GM18505 (cell line): ENCODE measurements around the gene SWAP70.

Source experiments
- ATAC-seq: cut with Tn5 transposase; IDR thresholded peaks from one replicate; pipeline ENCODE4 v1.9.1; 2021; ENCODE audit not compliant: unreplicated experiment
- POLR2A ChIP-seq: IDR thresholded peaks from 4 replicates; pipeline ENCODE4 v1.6.1; 2011; ENCODE audit warnings: borderline replicate concordance; ENCODE audit not compliant: insufficient read depth, insufficient read length; ENCODE audit errors: extremely low read depth

The SWAP70 gene

DNA sequence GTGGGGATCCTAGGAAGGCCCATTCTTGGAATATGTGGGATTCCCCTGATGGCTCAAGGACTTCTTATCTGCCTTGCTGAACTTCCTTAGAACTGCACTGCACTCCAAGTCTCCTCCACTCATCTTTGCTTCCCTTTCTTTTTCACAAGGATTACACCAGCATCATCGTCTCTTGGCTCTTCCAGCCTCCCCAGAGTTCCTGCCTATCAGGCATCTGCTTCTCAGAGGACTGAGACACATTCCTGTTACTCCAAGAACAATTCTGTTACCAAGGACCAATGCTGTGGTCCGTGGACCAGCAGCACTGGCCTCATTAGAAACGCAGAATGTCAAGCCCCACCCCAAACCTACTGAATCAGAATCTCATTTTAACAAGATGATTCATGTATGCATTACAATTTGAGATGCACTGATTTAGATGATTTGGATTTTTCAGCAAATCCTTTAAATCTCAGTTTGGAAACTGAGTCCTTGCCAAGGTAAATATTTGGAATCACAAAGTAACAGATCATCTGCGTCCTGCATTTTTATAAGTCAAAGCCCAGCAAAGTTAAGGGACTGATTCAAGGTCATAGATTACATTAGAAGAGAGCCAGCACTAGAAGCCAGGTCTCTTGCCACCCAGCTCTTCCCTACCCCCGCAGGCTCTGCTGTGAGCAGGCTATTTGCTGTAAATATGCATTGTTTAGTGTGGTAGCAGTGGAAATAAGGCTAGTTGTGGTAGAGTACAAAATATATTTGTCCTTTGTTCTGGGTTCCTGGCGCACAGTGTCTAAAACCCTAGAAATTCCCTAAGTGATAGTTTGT is 110.9 kb downstream of the SWAP70 start:
- ATAC-seq = no peak
- no peak for TF ChIP-seq POLR2A

DNA sequence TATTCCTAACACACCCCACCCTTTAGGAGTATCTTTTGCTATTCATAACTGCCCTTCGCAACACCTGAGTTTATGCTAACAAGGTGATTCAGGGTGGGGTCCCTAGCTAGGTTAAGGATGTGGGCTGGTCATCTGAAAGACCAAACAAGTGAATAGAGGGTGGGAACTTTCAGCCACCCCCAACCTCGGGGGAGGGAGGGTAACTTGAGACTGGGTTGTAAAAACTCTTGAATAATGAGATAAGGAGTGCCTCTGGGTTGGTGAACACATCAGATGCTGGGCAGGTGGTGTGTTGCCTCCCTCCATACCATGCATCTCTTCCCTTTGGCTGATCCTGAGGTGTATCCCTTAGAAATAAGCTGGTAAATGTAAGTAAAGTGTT is 111.5 kb downstream of the SWAP70 start:
- no peak for ATAC-seq
- no peak for TF ChIP-seq POLR2A

DNA sequence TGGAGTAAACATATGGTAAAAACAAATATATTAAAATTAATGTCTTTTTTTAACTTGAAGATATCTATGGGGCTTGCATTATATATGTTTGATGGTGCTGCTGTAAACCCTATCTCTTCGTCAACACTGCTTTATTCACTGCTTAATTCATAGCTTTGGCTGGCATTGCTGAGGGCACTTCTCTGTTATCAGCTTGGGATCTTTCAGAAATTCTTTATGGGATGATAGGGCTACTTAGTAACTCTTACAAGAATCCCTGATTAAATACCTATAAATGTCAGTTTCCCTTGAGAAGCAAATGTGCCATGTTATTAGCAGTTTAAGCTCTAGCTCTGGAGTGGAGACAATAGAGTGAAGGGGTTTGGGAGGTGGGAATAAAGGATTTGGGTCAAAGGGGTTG is 112.3 kb downstream of the SWAP70 start:
- no peak for ATAC-seq
- no peak for TF ChIP-seq POLR2A

GRCh38 chr11:9777066-9777465 is 113.2 kb downstream of the SWAP70 start:
- TF ChIP-seq POLR2A = no peak
- no peak for ATAC-seq

- no peak for TF ChIP-seq POLR2A
- no peak for ATAC-seq
These were observed 113.6 kb downstream of the SWAP70 start for GRCh38 chr11:9777525-9777924.

- ATAC-seq = no peak
- no peak for TF ChIP-seq POLR2A
These were observed 117.1 kb downstream of the SWAP70 start for GRCh38 chr11:9780929-9781328.

- no peak for ATAC-seq
- TF ChIP-seq POLR2A = no peak
These were observed 120.1 kb downstream of the SWAP70 start for GRCh38 chr11:9783986-9784385.

DNA sequence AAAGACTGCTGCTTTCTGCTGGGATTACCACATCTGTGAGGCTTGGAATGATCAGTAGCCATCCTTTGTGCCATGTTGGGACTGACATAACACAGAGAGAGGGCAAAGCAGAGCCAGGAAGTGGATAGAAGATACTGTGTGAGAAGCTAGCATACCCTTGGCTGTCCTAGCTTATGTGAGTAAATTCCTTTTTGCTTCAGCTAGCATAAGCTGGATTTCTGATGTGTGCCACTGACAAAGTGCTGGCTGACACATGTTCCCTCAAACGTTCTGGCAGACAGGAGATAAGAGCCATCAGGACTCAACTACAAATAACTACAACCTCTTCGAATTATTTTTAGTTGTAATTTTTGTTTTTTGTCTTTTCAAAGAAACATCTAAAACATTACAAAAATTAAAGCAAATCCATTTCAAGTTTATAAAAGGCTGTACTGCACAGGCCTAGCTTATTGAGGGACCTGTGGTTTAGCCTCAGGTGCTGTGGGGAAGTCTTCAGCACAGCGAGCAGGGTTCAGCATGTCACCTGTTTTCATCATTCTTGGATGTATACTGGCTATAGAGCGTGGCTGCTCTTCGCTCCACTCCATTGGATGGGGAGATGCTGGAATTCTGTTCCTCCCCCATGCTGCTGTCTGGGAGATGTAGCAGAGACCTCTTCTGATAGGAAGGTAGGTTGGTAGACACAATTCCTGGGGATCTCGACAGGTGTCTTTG is 120.9 kb downstream of the SWAP70 start:
- TF ChIP-seq POLR2A = no peak
- no peak for ATAC-seq

DNA sequence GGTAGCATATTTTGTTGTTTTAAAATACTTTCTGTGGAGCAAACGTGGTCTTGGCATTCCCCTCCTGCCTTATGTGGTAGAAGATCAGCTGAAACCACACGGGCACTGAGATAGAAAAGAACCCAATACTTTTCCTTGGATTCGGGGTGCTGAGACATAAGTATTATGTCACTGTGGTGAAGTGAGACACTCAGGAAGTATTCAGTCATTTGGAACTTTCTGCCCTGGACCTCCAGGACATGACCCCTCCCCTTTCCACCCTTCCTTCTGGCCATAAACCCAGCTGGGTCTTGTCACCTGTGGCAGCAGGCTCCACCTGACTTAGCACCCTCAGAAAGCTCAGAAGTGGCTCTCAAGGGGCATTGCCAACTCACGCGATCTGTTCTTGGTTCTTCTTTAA is 123.4 kb downstream of the SWAP70 start:
- TF ChIP-seq POLR2A = no peak
- no peak for ATAC-seq

DNA sequence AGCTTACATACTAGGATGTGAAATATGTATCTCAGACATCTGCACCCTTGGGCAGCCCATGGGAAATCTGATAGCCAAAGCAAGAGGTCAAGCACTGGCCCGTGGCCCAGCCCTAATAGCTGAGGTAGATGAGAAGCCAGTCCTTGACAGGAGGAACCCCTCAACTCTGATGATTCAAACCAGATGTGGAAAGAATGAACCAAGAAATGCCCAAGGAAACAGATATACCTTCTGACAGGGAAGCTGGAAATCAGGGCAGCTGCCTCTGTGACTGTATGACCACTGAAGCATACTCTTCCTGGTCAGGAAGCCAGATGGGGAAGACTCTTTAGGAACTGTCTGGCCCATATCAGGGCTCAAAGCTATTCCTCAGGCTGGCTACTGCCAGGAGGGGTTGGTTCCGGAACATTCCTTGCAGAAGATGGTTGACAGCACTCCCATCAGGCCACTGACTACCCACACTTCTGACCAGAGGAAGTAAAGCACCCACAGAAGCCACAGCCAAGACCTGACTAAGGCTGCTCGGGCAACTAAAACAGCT is 124.2 kb downstream of the SWAP70 start:
- TF ChIP-seq POLR2A = no peak
- ATAC-seq = no peak

- ATAC-seq = no peak
- TF ChIP-seq POLR2A = no peak
These were observed 126.0 kb downstream of the SWAP70 start for GRCh38 chr11:9789910-9790309.

DNA sequence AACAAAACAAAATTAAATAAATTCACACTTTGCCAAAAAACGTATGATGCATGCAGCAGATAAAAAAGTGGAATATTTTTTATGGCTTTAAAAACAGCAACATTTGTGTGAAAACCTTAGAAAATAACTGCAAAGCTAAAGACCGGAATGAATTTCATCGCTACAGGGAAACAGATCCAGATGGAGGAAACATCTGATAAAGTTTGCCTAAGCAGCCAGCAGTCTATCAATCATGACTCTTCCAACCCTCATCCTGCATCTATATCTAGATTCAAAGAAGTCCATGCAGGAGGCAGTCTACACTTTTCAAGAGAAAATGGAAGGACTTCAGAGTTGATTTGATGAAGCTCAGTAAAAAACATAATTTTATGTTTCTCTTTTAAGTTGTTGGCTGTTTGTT is 126.8 kb downstream of the SWAP70 start:
- ATAC-seq = no peak
- TF ChIP-seq POLR2A = no peak

- ATAC-seq = no peak
- no peak for TF ChIP-seq POLR2A
These were observed 132.4 kb downstream of the SWAP70 start for GRCh38 chr11:9796266-9796665.

GRCh38 chr11:9796854-9797253 is 133.0 kb downstream of the SWAP70 start:
- TF ChIP-seq POLR2A = no peak
- ATAC-seq = no peak
